HG02970 (cell line): Measurements from ENCODE around the gene GPRC5B.

ENCODE experiments used
- ATAC-seq: cut with Tn5 transposase; IDR thresholded peaks from one replicate; pipeline ENCODE4 v1.9.1; 2021; ENCODE audit warnings: mild to moderate bottlenecking, moderate library complexity, moderate number of reproducible peaks; ENCODE audit not compliant: unreplicated experiment, low FRiP score

Gene GPRC5B

DNA sequence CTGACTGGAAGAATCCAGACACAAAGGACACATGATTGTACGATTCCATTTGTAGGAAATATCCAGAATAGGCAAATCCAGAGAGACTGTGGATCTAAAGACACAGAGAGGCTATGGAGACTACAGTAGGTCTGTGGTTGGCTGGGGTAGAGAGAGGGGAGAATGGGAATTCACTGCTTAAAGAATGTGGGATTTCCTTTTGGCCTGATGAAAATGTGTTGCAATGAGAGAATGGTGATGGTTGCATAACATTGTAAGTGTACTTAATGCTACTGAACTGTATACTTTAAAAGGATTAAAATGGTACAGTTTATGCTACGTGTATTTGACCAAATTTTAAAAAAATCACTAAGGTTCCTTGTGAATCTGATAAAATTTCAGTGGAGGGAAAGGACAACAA lies 62.1 kb downstream of the GPRC5B start:
- ATAC-seq = no peak

DNA sequence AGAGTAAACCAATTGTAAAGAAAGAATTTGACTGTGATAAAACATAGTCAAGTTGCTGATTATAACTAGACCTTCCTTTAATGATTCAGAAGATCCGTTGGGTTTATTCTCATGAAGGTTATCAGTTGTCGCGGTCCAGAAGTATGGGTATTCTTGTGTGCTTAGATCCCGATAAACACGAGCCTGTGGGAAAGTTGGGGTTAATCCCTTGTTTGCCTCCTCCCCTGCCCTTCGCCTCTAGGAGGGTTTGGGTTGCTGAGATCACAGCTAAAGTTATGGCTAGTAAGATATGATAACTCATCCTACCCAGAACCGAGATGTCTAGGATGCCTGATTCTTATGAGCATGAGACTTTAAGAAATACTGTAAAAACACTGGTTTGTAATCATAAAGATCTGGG lies 66.8 kb downstream of the GPRC5B start:
- no peak for ATAC-seq

DNA sequence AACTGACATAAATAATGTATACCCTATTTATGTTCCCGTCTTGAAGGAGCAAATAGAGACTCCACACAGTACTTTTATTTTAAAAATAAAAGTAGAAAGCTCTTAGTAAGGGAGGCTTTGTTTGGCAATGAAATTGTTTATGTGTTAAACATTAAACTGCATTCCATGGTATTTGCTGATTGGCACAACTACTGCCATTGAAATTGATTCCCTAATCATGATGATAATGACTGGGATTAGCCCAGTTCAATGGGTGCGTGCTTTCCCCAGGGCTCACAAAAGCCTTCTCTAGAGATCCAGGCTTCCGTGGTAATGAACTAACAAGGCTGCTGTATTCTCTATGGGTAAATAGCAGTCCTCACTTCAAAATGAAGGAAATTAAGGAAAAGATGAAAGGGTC lies 67.5 kb downstream of the GPRC5B start:
- no peak for ATAC-seq

DNA sequence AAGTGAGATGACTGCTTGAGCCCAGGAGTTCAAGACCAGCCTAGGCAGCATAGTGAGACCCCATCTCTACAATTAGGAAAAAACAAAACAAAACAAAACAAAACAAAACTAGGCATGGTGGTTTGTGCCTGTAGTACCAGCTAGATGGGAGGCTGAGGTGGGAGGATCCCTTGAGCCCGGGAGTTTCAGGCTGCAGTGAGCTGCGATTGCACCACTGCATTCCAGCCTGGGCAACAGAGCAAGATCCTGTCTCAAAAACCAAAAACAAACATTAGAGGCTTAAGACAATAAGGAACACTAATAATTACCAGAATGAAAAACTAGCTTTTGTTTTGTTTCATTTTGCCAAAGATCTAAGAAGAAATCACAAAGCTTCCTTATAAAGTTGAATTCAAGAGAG lies 69.2 kb downstream of the GPRC5B start:
- ATAC-seq = no peak

DNA sequence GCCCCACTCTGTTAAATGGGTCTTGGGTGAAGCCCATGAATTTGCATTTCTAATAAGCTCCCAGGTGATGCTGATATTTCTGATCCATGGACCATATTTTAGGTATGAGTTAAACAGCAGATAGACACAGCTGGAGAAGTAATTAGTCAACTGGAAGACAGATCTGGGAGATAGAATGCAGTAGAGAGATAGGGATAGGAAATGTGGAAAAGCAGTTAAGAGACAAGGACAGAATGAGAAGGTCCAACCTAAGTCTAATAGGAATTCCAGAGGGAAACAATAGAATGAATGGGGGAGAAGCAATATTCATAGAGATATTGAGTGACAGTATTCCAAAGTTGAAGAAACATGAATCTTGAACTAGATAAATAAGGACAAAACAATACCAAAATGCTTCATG lies 71.7 kb downstream of the GPRC5B start:
- no peak for ATAC-seq

DNA sequence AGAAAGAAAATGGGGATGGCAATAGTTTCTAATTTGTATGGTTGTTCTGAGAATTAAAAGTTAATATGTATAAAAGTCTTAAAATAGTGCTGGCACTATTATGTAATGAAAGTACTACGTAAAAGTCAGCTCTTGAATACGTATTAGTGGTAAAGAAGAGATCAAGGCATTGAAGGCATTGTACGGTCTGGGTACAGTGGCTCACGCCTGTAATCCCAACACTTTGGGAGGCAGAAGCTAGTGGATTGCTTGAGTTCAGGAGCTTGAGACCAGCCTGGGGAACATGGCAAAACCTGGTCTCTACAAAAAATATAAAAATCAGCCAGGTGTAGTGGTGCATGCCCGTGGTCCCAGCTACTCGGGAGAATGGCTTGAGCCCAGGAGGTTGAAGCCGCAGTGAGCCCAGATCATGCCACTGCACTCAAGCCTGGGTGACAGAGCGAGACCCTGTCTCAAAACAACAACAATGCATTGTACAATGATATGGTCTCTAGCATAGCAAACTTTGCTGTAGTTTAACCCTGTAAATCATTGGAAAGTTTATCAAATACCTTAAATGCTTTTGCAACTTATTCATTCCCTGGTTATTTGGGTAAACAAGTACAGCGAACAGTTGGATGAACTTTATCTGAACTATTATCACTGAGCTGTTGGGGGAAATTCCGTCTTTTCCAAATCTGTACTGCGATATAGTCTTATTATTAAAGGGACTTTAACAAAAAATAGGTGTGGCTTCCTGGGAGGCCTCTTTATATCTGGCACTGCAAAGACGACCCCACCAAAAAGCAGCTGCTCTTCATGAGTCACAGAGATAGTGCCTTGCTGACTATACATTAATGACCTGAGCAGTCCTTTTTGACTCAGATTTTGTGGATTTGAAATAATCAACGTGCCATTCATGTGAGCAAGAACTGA lies 73.6 kb downstream of the GPRC5B start:
- ATAC-seq = no peak

DNA sequence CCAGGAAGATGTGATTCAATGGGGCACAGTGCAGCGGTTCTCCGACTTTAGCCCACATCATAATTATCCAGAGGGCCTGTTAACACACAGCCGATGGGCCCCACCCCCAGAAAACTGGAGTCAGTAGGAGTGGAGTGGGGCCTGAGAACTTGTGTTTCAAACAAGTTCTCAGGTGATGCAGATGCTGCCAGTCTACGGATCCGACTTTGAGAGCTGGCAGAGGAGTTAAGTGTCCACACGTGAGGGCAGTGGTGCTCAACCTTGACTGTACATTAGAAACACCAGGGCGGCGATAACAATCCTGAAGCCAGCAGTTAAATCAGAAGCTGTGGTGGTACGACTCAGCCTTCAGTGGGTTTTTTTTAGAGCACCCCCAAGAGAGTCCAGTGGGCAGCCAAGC lies 75.0 kb downstream of the GPRC5B start:
- ATAC-seq = no peak

DNA sequence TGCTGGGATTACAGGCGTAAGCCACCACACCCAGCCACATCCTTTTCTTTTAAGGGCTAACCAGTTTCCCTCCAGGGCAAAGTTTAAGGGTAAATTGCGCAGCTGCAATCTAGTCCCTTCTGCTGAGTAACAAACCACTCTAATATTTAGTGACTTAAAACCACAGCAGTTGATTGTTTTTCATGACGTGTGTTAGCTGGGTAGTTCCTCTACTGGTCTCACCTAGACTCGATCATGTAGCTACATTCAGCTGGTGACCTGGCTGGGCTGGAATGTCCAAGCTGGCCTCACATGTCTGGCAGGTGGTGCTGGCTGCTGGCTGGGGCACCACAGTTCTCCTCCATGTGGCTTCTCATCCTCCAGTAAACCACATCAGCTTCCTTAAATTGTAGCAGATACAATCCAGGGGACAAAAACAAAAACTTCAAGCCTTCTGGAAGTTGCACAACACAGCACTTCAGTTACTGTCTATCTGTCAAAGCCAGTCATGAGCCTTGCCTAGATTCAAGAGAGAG lies 75.5 kb downstream of the GPRC5B start:
- ATAC-seq = no peak

DNA sequence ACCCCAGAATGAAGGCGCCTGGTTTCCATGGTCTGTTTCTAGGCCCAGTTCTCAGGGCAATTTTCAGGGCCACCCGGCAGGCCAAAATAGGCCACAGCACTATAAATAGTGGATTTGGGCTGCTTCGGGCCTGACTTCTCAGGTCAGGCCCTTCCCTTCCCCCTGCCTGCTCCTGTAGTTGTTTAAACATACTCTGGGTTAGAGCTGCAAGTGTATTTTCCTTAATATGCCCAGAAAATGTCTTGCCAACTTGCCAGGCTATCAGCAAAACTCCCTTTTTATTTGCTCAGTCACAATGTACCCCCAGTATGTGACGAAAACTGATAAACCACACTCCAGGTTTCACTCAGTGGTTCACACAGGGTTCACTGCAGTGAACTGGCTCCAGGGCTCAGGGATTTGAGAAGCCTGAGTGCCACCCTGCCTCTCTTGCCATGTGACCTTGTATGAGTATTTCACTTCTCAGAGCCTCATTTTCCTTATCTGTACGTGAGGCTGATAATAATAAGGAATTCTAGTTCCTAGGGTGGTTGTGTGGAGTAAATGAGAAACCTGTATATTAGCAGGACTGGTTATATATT lies 76.5 kb downstream of the GPRC5B start:
- ATAC-seq = no peak
